H1 (cell line): ENCODE data around the gene COX14. TPM values are rescaled to one million over a fixed set of nuclear protein-coding genes. Genes with fewer than 3 reads are reported as not detected.

Experiments
- CTCF ChIA-PET: fragments of 300-600 bp; sonication (Branson Sonifier 250); formaldehyde crosslinking; loops from one replicate; lab custom pipeline; 2021; ENCODE audit not compliant: partially characterized antibody; lab: Charles Lee
- POLR2A ChIA-PET: fragments of 300-600 bp; sonication (Branson Sonifier 250); formaldehyde crosslinking; loops from one replicate; lab custom pipeline; 2021; ENCODE audit warnings: inconsistent platforms; ENCODE audit not compliant: partially characterized antibody; lab: Charles Lee
- DNase-seq, 2 experiments: peaks; one replicate each; pipeline versions ENCODE4 v3.0.0 to v3.0.0-alpha.2; 2010 to 2022; ENCODE audit warnings: low spot score in 2 of 2, low read depth in 1 of 2, mixed read lengths in 1 of 2
- FAIRE-seq: peaks from 2 replicates; lab custom pipeline; 2011; peaks lifted over from hg19 to GRCh38; lab: Jason Lieb, UNC
- H2AFZ ChIP-seq: 2 replicates; pipeline ENCODE4 v1.8.1; 2012; ENCODE audit warnings: low read length, inconsistent platforms
- H2AK5ac ChIP-seq: 2 replicates; pipeline ENCODE4 v1.6.1; 2013; ENCODE audit warnings: low read depth, low read length
- H2BK120ac ChIP-seq: replicated peaks from 2 replicates; pipeline ENCODE3; 2013; ENCODE audit warnings: low read depth, low read length, inconsistent platforms
- H2BK12ac ChIP-seq: 2 replicates; pipeline ENCODE4 v1.6.1; 2013; ENCODE audit warnings: low read depth, low read length
- H2BK15ac ChIP-seq: 2 replicates; pipeline ENCODE4 v1.6.1; 2013; ENCODE audit warnings: low read length
- H2BK20ac ChIP-seq: 2 replicates; pipeline ENCODE4 v1.6.1; 2013; ENCODE audit warnings: low read length
- H2BK5ac ChIP-seq: 2 replicates; pipeline ENCODE4 v1.6.1; 2013; ENCODE audit warnings: low read depth, low read length
- H3K14ac ChIP-seq: 2 replicates; pipeline ENCODE4 v1.6.1; 2013; ENCODE audit warnings: inconsistent platforms; ENCODE audit not compliant: insufficient read length
- H3K18ac ChIP-seq: 2 replicates; pipeline ENCODE4 v1.6.1; 2013; ENCODE audit warnings: low read length; ENCODE audit errors: extremely low read depth
- H3K23ac ChIP-seq: 2 replicates; pipeline ENCODE4 v1.6.1; 2013; ENCODE audit warnings: inconsistent platforms; ENCODE audit not compliant: insufficient read length
- H3K23me2 ChIP-seq: 2 replicates; pipeline ENCODE4 v1.6.1; 2013; ENCODE audit warnings: low read depth, low read length
- H3K27ac ChIP-seq: 2 replicates; pipeline ENCODE4 v1.6.1; 2011; ENCODE audit warnings: low read depth, low read length, inconsistent platforms
- H3K27me3 ChIP-seq, 4 experiments: replicated peaks in 1 of 4; 1 replicate in 1 of 4; 2 replicates in 3 of 4; pipeline versions ENCODE4 v1.6.1 to v1.8.1; 2011 to 2013; ENCODE audit warnings: low read length in 3 of 4, mild to moderate bottlenecking in 3 of 4, inconsistent platforms in 2 of 4, mixed read lengths in 2 of 4, moderate library complexity in 1 of 4; ENCODE audit not compliant: control insufficient read depth in 3 of 4, insufficient read depth in 3 of 4; ENCODE audit errors: extremely low read depth in 1 of 4
- H3K36me3 ChIP-seq, 4 experiments: 2 replicates each; pipeline versions ENCODE4 v1.6.1 to v1.8.1; 2011 to 2013; ENCODE audit warnings: mild to moderate bottlenecking in 4 of 4, low read length in 3 of 4, moderate library complexity in 2 of 4, control low read depth in 1 of 4, inconsistent platforms in 1 of 4; ENCODE audit not compliant: insufficient read depth in 4 of 4, control insufficient read depth in 2 of 4
- H3K4ac ChIP-seq: replicated peaks from 2 replicates; pipeline ENCODE3; 2013; ENCODE audit warnings: low read length, low read depth, mixed read lengths, inconsistent platforms; ENCODE audit not compliant: insufficient read length
- H3K4me1 ChIP-seq, 4 experiments: replicated peaks in 1 of 4; 1 replicate in 1 of 4; 2 replicates in 3 of 4; pipeline versions ENCODE4 v1.6.1 to v1.8.1; 2011 to 2013; ENCODE audit warnings: low read length in 3 of 4, inconsistent platforms in 2 of 4, mixed read lengths in 1 of 4; ENCODE audit not compliant: insufficient read depth in 4 of 4, control insufficient read depth in 3 of 4
- H3K4me2 ChIP-seq, 2 experiments: 2 replicates each; pipeline versions ENCODE4 v1.6.1 to v1.8.1; 2011 to 2013; ENCODE audit warnings: low read depth in 2 of 2, low read length in 2 of 2, control low read depth in 1 of 2, inconsistent platforms in 1 of 2, mild to moderate bottlenecking in 1 of 2; ENCODE audit not compliant: insufficient read depth in 1 of 2
- H3K4me3 ChIP-seq, 4 experiments: fragments of 200-600, 300-600 bp in 1 of 4; sonication (generic), shearing (Covaris generic), sonication (Bioruptor Twin) in 1 of 4; 2 replicates each; pipeline versions ENCODE4 v1.5.1 to v1.8.1; 2011 to 2016; ENCODE audit warnings: low read length in 4 of 4, low read depth in 3 of 4, control low read depth in 2 of 4, inconsistent platforms in 2 of 4, mild to moderate bottlenecking in 2 of 4, mixed read lengths in 1 of 4, moderate library complexity in 1 of 4; ENCODE audit not compliant: insufficient read depth in 2 of 4; ENCODE audit errors: extremely low read depth in 1 of 4
- H3K56ac ChIP-seq: replicated peaks from 2 replicates; pipeline ENCODE3; 2013; ENCODE audit warnings: low read depth, mild to moderate bottlenecking, mixed read lengths, low read length, inconsistent platforms; ENCODE audit not compliant: insufficient read length
- H3K79me1 ChIP-seq: 2 replicates; pipeline ENCODE4 v1.6.1; 2013; ENCODE audit warnings: low read depth, low read length, control low read depth
- H3K79me2 ChIP-seq, 2 experiments: 2 replicates each; pipeline versions ENCODE4 v1.6.1 to v1.8.1; 2012 to 2013; ENCODE audit warnings: low read length in 2 of 2, mild to moderate bottlenecking in 2 of 2, inconsistent platforms in 1 of 2; ENCODE audit not compliant: insufficient read depth in 2 of 2, control insufficient read depth in 1 of 2
- H3K9ac ChIP-seq, 4 experiments: replicated peaks in 1 of 4; 1 replicate in 1 of 4; 2 replicates in 3 of 4; pipeline versions ENCODE4 v1.6.1 to v1.8.1; 2011 to 2013; ENCODE audit warnings: low read depth in 3 of 4, low read length in 3 of 4, control low read depth in 2 of 4, mild to moderate bottlenecking in 2 of 4, moderate library complexity in 2 of 4, inconsistent platforms in 1 of 4; ENCODE audit errors: extremely low read depth in 1 of 4
- H3K9me3 ChIP-seq, 2 experiments: 2 replicates each; pipeline versions ENCODE4 v1.6.1 to v1.8.1; 2012 to 2013; ENCODE audit warnings: mild to moderate bottlenecking in 2 of 2, moderate library complexity in 2 of 2, control low read depth in 1 of 2, inconsistent platforms in 1 of 2, low read depth in 1 of 2, low read length in 1 of 2, mixed read lengths in 1 of 2; ENCODE audit not compliant: insufficient read depth in 2 of 2
- H4K20me1 ChIP-seq, 2 experiments: replicated peaks in 1 of 2; 2 replicates each; pipeline versions ENCODE3 to v1.8.1; 2011 to 2013; ENCODE audit warnings: inconsistent platforms in 2 of 2, low read length in 2 of 2, mild to moderate bottlenecking in 1 of 2; ENCODE audit not compliant: insufficient read depth in 2 of 2, control insufficient read depth in 1 of 2
- H4K5ac ChIP-seq: 2 replicates; pipeline ENCODE4 v1.6.1; 2013; ENCODE audit warnings: low read length, low read depth, mixed read lengths, inconsistent platforms; ENCODE audit not compliant: insufficient read length
- H4K8ac ChIP-seq: 2 replicates; pipeline ENCODE4 v1.8.0; 2013; ENCODE audit warnings: mild to moderate bottlenecking, moderate library complexity, low read length, inconsistent platforms; ENCODE audit not compliant: insufficient read depth; ENCODE audit errors: extremely low read depth
- H4K91ac ChIP-seq: replicated peaks from 2 replicates; pipeline ENCODE3; 2013; ENCODE audit warnings: low read length, mixed read lengths, inconsistent platforms; ENCODE audit not compliant: insufficient read length
- CREB1 ChIP-seq: IDR thresholded peaks from 2 replicates; pipeline ENCODE4 v1.6.1; 2012; ENCODE audit warnings: inconsistent platforms
- GTF2F1 ChIP-seq: IDR thresholded peaks from 2 replicates; pipeline ENCODE4 v1.6.1; 2012; ENCODE audit warnings: low read depth, low read length, improper control_type of control experiment, borderline replicate concordance
- JUND ChIP-seq: IDR thresholded peaks from 2 replicates; pipeline ENCODE4 v1.6.1; 2011; ENCODE audit warnings: mild to moderate bottlenecking, improper control_type of control experiment, low read length
- POLR2A ChIP-seq, 2 experiments: IDR thresholded peaks; 1 replicate in 1 of 2; 2 replicates in 1 of 2; pipeline ENCODE4 v1.6.1; 2011; ENCODE audit warnings: low read depth in 2 of 2, low read length in 2 of 2, mild to moderate bottlenecking in 2 of 2; ENCODE audit errors: control extremely low read depth in 1 of 2
- RFX5 ChIP-seq: IDR thresholded peaks from 2 replicates; pipeline ENCODE4 v1.6.1; 2011; ENCODE audit warnings: low read depth, low read length, improper control_type of control experiment, borderline replicate concordance
- SAP30 ChIP-seq: fragments of 300-600 bp; sonication (generic); IDR thresholded peaks from 2 replicates; pipeline ENCODE4 v1.7.1; 2012; ENCODE audit warnings: low read length, moderate library complexity, mild to moderate bottlenecking, inconsistent platforms; ENCODE audit not compliant: insufficient read depth, insufficient replicate concordance
- SP4 ChIP-seq: IDR thresholded peaks from 2 replicates; pipeline ENCODE4 v1.6.1; 2012; ENCODE audit warnings: low read length, inconsistent platforms
- TEAD4 ChIP-seq: IDR thresholded peaks from 2 replicates; pipeline ENCODE4 v1.6.1; 2012; ENCODE audit warnings: low read depth, low read length, inconsistent platforms, mixed read lengths
- YY1 ChIP-seq: IDR thresholded peaks from 2 replicates; pipeline ENCODE4 v1.6.1; 2011; ENCODE audit warnings: low read depth, mild to moderate bottlenecking, low read length
- ZNF274 ChIP-seq: IDR thresholded peaks from 2 replicates; pipeline ENCODE4 v1.7.0; 2012; ENCODE audit warnings: low read length, borderline replicate concordance; ENCODE audit errors: extremely low read depth
- WGBS, 2 experiments: shearing (Covaris generic) in 1 of 2; methylation state at CpG; one replicate each; pipeline versions ENCODE4 v1.1.6 to v1.1.7; 2013 to 2015; ENCODE audit warnings: low lambda C conversion rate in 2 of 2, mixed read lengths in 2 of 2, inconsistent platforms in 1 of 2, low coverage in 1 of 2, missing lambda C conversion rate in 1 of 2; ENCODE audit not compliant: insufficient replicate concordance in 2 of 2, insufficient coverage in 1 of 2, insufficient read length in 1 of 2; ENCODE audit errors: extremely low coverage in 1 of 2, missing lambda C conversion rate in 1 of 2; 5-methylcytosine and 5-hydroxymethylcytosine counted together
- polyA plus RNA-seq, 7 experiments: library from polyadenylated mRNA; depleted of rRNA in 3 of 7; stranded (reverse) in 5 of 7; unstranded in 2 of 7; fragments of >200 nt in 5 of 7; fragments of 200-250 nt in 2 of 7; gene quantifications; 1 replicate in 5 of 7; 2 replicates in 1 of 7; 4 replicates in 1 of 7; pipeline versions ENCODE4 v1.2.1 to v1.2.3, GENCODE V29; 2011 to 2013; ENCODE audit warnings: missing spikeins in 2 of 7, mixed read lengths in 2 of 7
- total RNA-seq: library from RNA; stranded (reverse); fragmentation: NEBNext Ultra II Directional; extraction: Animal tissue kit (Norgen Biotek cat#: 25700); gene quantifications from 2 replicates; pipeline ENCODE4 v1.2.1, GENCODE V29; 2021

The COX14 gene
- total and polyA plus RNA-seq, 2 of the 8 experiments (the other 6 are each of a cell fraction or from before 2014, with no cell fraction given): 40.1 to 102 TPM

DNA sequence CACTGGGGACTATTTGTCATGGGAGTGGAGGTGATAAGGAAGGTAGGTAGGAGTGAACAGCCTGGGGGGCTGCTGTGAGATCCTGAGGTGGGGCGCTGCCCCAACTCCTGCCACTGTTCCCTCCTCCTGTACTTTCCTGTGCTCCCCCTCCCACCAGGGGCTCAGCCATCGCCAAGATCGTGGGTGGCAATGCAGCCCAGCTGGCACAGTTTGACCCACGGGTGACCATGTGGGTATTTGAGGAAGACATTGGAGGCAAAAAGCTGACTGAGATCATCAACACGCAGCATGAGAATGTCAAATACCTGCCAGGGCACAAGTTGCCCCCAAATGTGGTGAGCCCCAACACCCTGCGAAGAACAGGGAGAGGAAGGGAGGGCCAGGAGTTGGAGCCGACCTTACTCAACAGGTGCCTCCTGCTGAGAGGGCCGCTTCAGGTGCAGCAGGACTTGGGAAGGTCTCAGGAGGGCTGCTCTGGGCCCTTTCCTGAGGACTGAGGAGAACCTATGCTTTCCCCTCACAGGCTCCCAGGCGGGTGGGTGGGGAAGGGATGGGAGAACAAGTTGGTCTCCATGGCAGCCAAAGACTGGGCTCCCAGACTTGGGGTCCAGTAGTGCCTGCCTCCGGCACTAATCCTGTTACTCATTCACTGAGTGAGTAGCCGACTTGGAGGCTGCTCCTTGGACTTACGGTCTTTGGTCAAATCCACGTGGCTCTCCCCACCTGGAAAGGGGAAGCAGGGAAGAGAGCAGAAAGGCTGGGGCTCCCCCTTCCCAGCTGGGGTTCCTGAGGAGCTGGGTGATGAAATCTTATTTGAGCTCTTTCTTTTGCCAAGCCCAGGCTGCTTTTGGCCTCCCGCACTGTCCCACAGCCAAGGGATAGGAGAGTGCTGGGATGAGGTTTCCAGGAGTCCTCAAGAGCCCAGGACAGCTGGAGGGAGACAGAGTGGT is 7.3 kb upstream of the COX14 start:
- peaks cover 2 to 9% (median 6%) of the 10 kb centered on the region in 4 experiments; a peak in 5 of 7 replicates for H3K4me1 ChIP-seq
- CTCF ChIA-PET: interaction anchor here (0.6 to 32.9 kb wide), 10 partner anchors 7 to 581 kb away, joined by 3 to 625 read pairs (median 4); partner anchors contain the start of genes CERS5, COX14 and SMARCD1

More for the DNA sequence above, 7.3 kb upstream of the COX14 start:
- no peaks in the 10 kb centered on the region for H3K79me2 ChIP-seq
- H3K23ac ChIP-seq: no peak overlapping the region
- no peak overlapping the region for H3K9ac ChIP-seq
- H2BK12ac ChIP-seq: no peak overlapping the region
- POLR2A ChIA-PET: interaction anchor here (0.7 to 27.1 kb wide), 7 partner anchors 4 to 85 kb away, joined by 3 to 457 read pairs (median 4); partner anchors contain the start of genes COX14, GPD1 and SMARCD1
- 0 out of 2 replicates have a peak overlapping the region, but pooled peaks have one; percentile 19 for H2BK15ac ChIP-seq
- H3K56ac ChIP-seq: no peak overlapping the region
- no peaks in the 10 kb centered on the region for H3K27me3 ChIP-seq
- H2BK5ac ChIP-seq: no peak overlapping the region
- no peaks in the 10 kb centered on the region for H3K79me1 ChIP-seq
- no peak overlapping the region for H3K4ac ChIP-seq
- no peak overlapping the region for H3K4me3 ChIP-seq
- 82% methylated on average over 14 of the region's 14 CpGs; no CpG with 5 or more reads in 1 of the 2 experiments for WGBS, 2 experiments
- 0 out of 2 replicates have a peak overlapping the region, but pooled peaks have one; percentile 7 for H4K8ac ChIP-seq
- TF ChIP-seq TEAD4 (no peak), RFX5 (no peak), SP4 (no peak), JUND (no peak), SAP30 (no peak), CREB1 (no peak), ZNF274 (no peak), YY1 (no peak), POLR2A (IDR thresholded peaks at IDR 0.05; ENCODE audit: control extremely low read depth in 1 of 2, low read depth in 2 of 2, low read length in 2 of 2) (no peak), GTF2F1 (no peak)
- H2AK5ac ChIP-seq: no peak overlapping the region
- H3K18ac ChIP-seq: no peak overlapping the region
- no peak overlapping the region for H3K14ac ChIP-seq
- H3K36me3 ChIP-seq: peaks cover 1 to 12% (median 4%) of the 10 kb centered on the region in 4 experiments; a peak in 6 of 8 replicates
- H4K20me1 ChIP-seq: peaks cover 0 to 4% of the 10 kb centered on the region in 2 experiments
- no peak overlapping the region for H4K91ac ChIP-seq
- H2BK20ac ChIP-seq: no peak overlapping the region
- no peak overlapping the region for H3K4me2 ChIP-seq
- H2AFZ ChIP-seq: no peak overlapping the region
- no peaks in the 10 kb centered on the region for H3K23me2 ChIP-seq
- no peak overlapping the region for H4K5ac ChIP-seq
- no peaks in the 10 kb centered on the region for H3K9me3 ChIP-seq
- no peak overlapping the region for H2BK120ac ChIP-seq
- H3K27ac ChIP-seq: no peak overlapping the region
- no peak for DNase-seq
- FAIRE-seq: no peak
